ENCODE results near the gene SLC3A2. TPM values are rescaled to one million over a fixed set of nuclear protein-coding genes. Genes with fewer than 3 reads are reported as not detected.
"Not testable (repeated sequence)": the region's sequence is repeated elsewhere in the genome, so short reads cannot be mapped to it uniquely, and the experiment has no call there.

The SLC3A2 gene
- total and polyA plus RNA-seq, 8 donors = 131 to 228 (median 180) TPM

GRCh38 chr11:62832336-62833234, 48.1 kb upstream of the SLC3A2 start, which contains the start of gene TEX54:
TSS of gene TEX54 (minus strand) at chr11:62832841.
- Histone ChIP-seq H3K9me3 (no peaks in the 10 kb centered on the region), H3K36me3 (peaks cover 0 to 54% of the 10 kb centered on the region in 2 donors), H3K4me1 (peaks cover 8 to 65% of the 10 kb centered on the region in 2 donors), H3K27me3 (no peaks in the 10 kb centered on the region), H3K27ac (peak within 1 kb of the TSS; percentile 90 to 92), H3K4me3 (peak within 1 kb of the TSS; percentile 83 to 91)
- TF ChIP-seq CTCF (IDR thresholded peaks at IDR 0.05) = no peak
- peak in 1 of 4 donors; percentile 43 for DNase-seq
- intact Hi-C loops (cut with DNase I) = no loop called here
- ATAC-seq = peak; percentile 11

GRCh38 chr11:62835336-62835735, 45.4 kb upstream of the SLC3A2 start:
- ATAC-seq = no peak
- no peak for TF ChIP-seq CTCF (IDR thresholded peaks at IDR 0.05)
- Histone ChIP-seq H3K4me3 (no peak overlapping the region), H3K27me3 (no peaks in the 10 kb centered on the region), H3K4me1 (peaks cover 10 to 63% of the 10 kb centered on the region in 2 donors), H3K9me3 (no peaks in the 10 kb centered on the region), H3K27ac (no peak overlapping the region), H3K36me3 (peaks cover 0 to 30% of the 10 kb centered on the region in 2 donors)
- intact Hi-C loops (cut with DNase I) = no loop called here
- DNase-seq = no peak

- Histone ChIP-seq H3K36me3 (peaks cover 0 to 19% of the 10 kb centered on the region in 2 donors), H3K27me3 (no peaks in the 10 kb centered on the region), H3K4me3 (peak within 1 kb of the TSS; percentile 68 to 98), H3K4me1 (peaks cover 10 to 45% of the 10 kb centered on the region in 2 donors), H3K9me3 (no peaks in the 10 kb centered on the region), H3K27ac (peak within 1 kb of the TSS; percentile 98 to 99)
- ATAC-seq (peak; percentile 78), DNase-seq (peak; percentile 93 to 99 (median 96))
- intact Hi-C loops (cut with DNase I) = no loop called here
- TF ChIP-seq CTCF (IDR thresholded peaks at IDR 0.05) = no peak
Observed at GRCh38 chr11:62839050-62839945, 41.4 kb upstream of the SLC3A2 start, which contains the start of gene WDR74. TSS of gene WDR74 (minus strand) at chr11:62839590. CDS start at chr11:62839570, 20 bp downstream.

- DNase-seq (peak in 3 of 4 donors; percentile 62 to 86 (median 76)), ATAC-seq (peak; percentile 24)
- peak overlapping the region; percentile 98 to 99 for H3K27ac ChIP-seq
- peak overlapping the region; percentile 68 to 98 for H3K4me3 ChIP-seq
- H3K4me1 ChIP-seq = peaks cover 10 to 39% of the 10 kb centered on the region in 2 donors
- H3K9me3 ChIP-seq; H3K36me3 ChIP-seq; H3K27me3 ChIP-seq; intact Hi-C loops (cut with DNase I): not testable (repeated sequence)
Observed at GRCh38 chr11:62840721-62841360, 39.9 kb upstream of the SLC3A2 start.

All from left lung (tissue), 10 donors.